SK-N-SH treated with all-trans-retinoic acid at 6 μM for 48 hours (cell line): Measurements from ENCODE around the gene EMC7.

ENCODE experiments used
- ATAC-seq: fragments of 200-7000 bp; cut with Tn5 transposase; 3 replicates; pipeline ENCODE4 v1.9.1; 2020; ENCODE audit warnings: mild to moderate bottlenecking, moderate library complexity
- ARNTL ChIP-seq: fragments of 450-650 bp; formaldehyde crosslinking; IDR thresholded peaks from 2 replicates; pipeline ENCODE4 v1.5.0; 2020; ENCODE audit warnings: low read depth, mild to moderate bottlenecking, moderate library complexity, borderline replicate concordance
- BACH2 ChIP-seq: fragments of 250-450 bp; sonication (Bioruptor Pico); IDR thresholded peaks from 2 replicates; pipeline ENCODE4 v1.9.0; 2021; ENCODE audit warnings: mild to moderate bottlenecking, borderline replicate concordance
- CSDC2 ChIP-seq: fragments of 250-450 bp; sonication (Bioruptor Pico); IDR thresholded peaks from 2 replicates; pipeline ENCODE4 v1.5.0; 2020; ENCODE audit warnings: mild to moderate bottlenecking, moderate library complexity
- ESRRG ChIP-seq: fragments of 250-450 bp; sonication (Bioruptor Pico); IDR thresholded peaks from 2 replicates; pipeline ENCODE4 v1.6.1; 2021; ENCODE audit warnings: mild to moderate bottlenecking
- GLIS3 ChIP-seq: fragments of 250-450 bp; sonication (Bioruptor Pico); IDR thresholded peaks from 2 replicates; pipeline ENCODE4 v1.5.0; 2020; ENCODE audit warnings: mild to moderate bottlenecking, moderate library complexity
- ISL1 ChIP-seq: fragments of 250-450 bp; sonication (Bioruptor Pico); IDR thresholded peaks from 2 replicates; pipeline ENCODE4 v2.1.2; 2022; ENCODE audit warnings: mild to moderate bottlenecking, moderate library complexity
- OSR1 ChIP-seq: fragments of 250-450 bp; sonication (Bioruptor Pico); IDR thresholded peaks from 2 replicates; pipeline ENCODE4 v1.8.0; 2022; ENCODE audit warnings: moderate library complexity, mild to moderate bottlenecking, inconsistent platforms
- PPARA ChIP-seq: fragments of 250-450 bp; sonication (Bioruptor Pico); IDR thresholded peaks from 2 replicates; pipeline ENCODE4 v1.5.0; 2020; ENCODE audit warnings: mild to moderate bottlenecking, borderline replicate concordance
- RARB ChIP-seq: fragments of 250-450 bp; sonication (Bioruptor Pico); IDR thresholded peaks from 2 replicates; pipeline ENCODE4 v1.8.0; 2021; ENCODE audit warnings: mild to moderate bottlenecking, moderate library complexity
- SNAI2 ChIP-seq: fragments of 250-450 bp; sonication (Bioruptor Pico); IDR thresholded peaks from 2 replicates; pipeline ENCODE4 v1.5.0; 2020; ENCODE audit warnings: mild to moderate bottlenecking, moderate library complexity
- TCF4 ChIP-seq: fragments of 250-450 bp; sonication (Bioruptor Pico); IDR thresholded peaks from 2 replicates; pipeline ENCODE4 v1.8.0; 2021; ENCODE audit warnings: mild to moderate bottlenecking, moderate library complexity, borderline replicate concordance
- TOX ChIP-seq: fragments of 250-450 bp; sonication (Bioruptor Pico); IDR thresholded peaks from 2 replicates; pipeline ENCODE4 v1.8.0; 2021; ENCODE audit warnings: mild to moderate bottlenecking, moderate library complexity, borderline replicate concordance
- ZC3H10 ChIP-seq: fragments of 250-450 bp; sonication (Bioruptor Pico); IDR thresholded peaks from 2 replicates; pipeline ENCODE4 v1.5.1; 2021; ENCODE audit warnings: mild to moderate bottlenecking, moderate library complexity
- ZFP3 ChIP-seq: fragments of 250-450 bp; sonication (Bioruptor Pico); IDR thresholded peaks from 2 replicates; pipeline ENCODE4 v1.5.0; 2020; ENCODE audit warnings: mild to moderate bottlenecking, moderate library complexity
- ZFP30 ChIP-seq: fragments of 450-650 bp; formaldehyde crosslinking; IDR thresholded peaks from 2 replicates; pipeline ENCODE4 v1.5.0; 2022; ENCODE audit warnings: mild to moderate bottlenecking, moderate library complexity
- ZNF565 ChIP-seq: fragments of 450-650 bp; formaldehyde crosslinking; conservative IDR thresholded peaks from 2 replicates; pipeline ENCODE4 v1.5.0; 2020; ENCODE audit warnings: low read depth, mild to moderate bottlenecking, moderate library complexity
- ZNF8 ChIP-seq: fragments of 450-650 bp; formaldehyde crosslinking; IDR thresholded peaks from 2 replicates; pipeline ENCODE4 v1.5.0; 2020; ENCODE audit warnings: mild to moderate bottlenecking, moderate library complexity
- TF ChIP-seq, protein P1 (sequence below): fragments of 250-450 bp; sonication (Bioruptor Pico); IDR thresholded peaks from 2 replicates; pipeline ENCODE4 v1.8.0; 2021; ENCODE audit warnings: low read depth, mild to moderate bottlenecking, moderate library complexity, borderline replicate concordance
- TF ChIP-seq, protein P2 (sequence below): fragments of 250-450 bp; sonication (Bioruptor Pico); IDR thresholded peaks from 2 replicates; pipeline ENCODE4 v1.5.0; 2020; ENCODE audit warnings: mild to moderate bottlenecking, moderate library complexity
- TF ChIP-seq, protein P3 (sequence below): fragments of 250-450 bp; sonication (Bioruptor Pico); IDR thresholded peaks from 2 replicates; pipeline ENCODE4 v1.5.1; 2021; ENCODE audit warnings: mild to moderate bottlenecking, moderate library complexity
- TF ChIP-seq, protein P4 (sequence below): fragments of 250-450 bp; sonication (Bioruptor Pico); IDR thresholded peaks from 2 replicates; pipeline ENCODE4 v1.5.1; 2020; ENCODE audit warnings: low read depth, mild to moderate bottlenecking, moderate library complexity

EMC7 gene

DNA sequence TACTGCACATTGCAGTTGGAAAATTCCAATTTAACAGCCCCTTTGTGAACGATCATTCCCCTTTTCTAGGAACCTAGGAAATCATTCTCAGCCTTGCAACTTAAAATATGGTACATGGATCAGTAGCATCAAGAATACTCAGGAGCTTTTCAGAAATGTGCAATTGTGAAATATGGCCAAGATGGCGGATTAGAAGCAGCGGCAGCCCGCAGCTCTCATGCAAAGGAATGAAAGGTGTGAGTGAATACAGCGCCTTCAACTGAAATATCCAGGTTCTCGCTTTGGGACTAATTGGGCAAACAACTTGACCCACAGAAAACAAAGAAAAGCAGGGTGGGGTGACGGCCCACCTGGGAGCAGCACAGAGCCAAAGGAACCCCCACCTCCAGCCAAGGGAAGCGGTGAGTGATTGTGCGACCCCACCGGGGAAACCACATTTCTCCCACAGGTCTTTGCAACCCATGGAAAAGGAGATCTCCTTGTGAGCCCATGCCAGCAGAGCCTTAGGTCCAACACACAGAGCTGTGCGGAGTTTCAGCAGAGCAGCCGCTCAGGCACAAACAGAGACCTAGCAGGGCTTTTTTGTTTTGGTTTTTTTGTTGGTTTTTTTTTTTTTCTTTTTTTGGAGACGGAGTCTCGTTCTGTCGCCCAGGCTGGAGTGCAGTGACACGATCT is 55.1 kb downstream of the EMC7 start:
- no peak for ATAC-seq

DNA sequence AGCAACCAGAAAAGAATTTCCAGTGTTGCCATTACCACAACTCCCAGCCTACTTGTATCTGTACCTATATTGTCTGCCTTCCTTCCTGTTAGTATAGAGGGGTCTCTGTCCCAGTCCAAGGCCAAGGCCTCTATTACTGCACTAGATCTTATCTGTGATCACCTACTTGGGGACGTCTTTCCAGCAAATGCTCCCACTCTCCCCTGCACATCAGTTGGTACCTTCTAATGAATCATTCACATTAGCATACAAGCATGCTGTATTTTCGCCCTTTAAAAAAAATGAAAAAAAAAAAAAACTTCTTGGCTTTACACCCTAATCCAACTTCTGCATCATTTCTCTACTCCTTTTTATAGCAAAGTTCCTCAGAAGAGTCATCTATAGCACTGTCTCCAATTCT is 57.8 kb downstream of the EMC7 start:
- no peak for TF ChIP-seq OSR1 (CRISPR knock-in tag)
- no peak for TF ChIP-seq ZNF8 (CRISPR knock-in tag)
- TF ChIP-seq TCF4 (CRISPR knock-in tag): no peak
- no peak for TF ChIP-seq RARB (CRISPR knock-in tag)
- no peak for TF ChIP-seq PPARA (CRISPR knock-in tag)
- no peak for TF ChIP-seq ZFP30 (CRISPR knock-in tag)
- TF ChIP-seq ISL1: no peak
- TF ChIP-seq ARNTL (CRISPR knock-in tag): no peak
- no peak for TF ChIP-seq ZNF565 (CRISPR knock-in tag)
- TF ChIP-seq, all 23 proteins: peak for 0
- no peak for ATAC-seq

More for the DNA sequence above, 55.1 kb downstream of the EMC7 start:
- no peak for TF ChIP-seq PPARA (CRISPR knock-in tag)
- TF ChIP-seq GLIS3 (CRISPR knock-in tag): no peak
- TF ChIP-seq BACH2 (CRISPR knock-in tag): no peak
- TF ChIP-seq ZFP3 (CRISPR knock-in tag): no peak
- no peak for TF ChIP-seq SNAI2
- TF ChIP-seq ESRRG (CRISPR knock-in tag): no peak
- TF ChIP-seq, protein P1, sequence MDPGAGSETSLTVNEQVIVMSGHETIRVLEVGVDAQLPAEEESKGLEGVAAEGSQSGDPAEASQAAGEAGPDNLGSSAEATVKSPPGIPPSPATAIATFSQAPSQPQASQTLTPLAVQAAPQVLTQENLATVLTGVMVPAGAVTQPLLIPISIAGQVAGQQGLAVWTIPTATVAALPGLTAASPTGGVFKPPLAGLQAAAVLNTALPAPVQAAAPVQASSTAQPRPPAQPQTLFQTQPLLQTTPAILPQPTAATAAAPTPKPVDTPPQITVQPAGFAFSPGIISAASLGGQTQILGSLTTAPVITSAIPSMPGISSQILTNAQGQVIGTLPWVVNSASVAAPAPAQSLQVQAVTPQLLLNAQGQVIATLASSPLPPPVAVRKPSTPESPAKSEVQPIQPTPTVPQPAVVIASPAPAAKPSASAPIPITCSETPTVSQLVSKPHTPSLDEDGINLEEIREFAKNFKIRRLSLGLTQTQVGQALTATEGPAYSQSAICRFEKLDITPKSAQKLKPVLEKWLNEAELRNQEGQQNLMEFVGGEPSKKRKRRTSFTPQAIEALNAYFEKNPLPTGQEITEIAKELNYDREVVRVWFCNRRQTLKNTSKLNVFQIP (CRISPR knock-in tag): no peak
- no peak for TF ChIP-seq ISL1

DNA sequence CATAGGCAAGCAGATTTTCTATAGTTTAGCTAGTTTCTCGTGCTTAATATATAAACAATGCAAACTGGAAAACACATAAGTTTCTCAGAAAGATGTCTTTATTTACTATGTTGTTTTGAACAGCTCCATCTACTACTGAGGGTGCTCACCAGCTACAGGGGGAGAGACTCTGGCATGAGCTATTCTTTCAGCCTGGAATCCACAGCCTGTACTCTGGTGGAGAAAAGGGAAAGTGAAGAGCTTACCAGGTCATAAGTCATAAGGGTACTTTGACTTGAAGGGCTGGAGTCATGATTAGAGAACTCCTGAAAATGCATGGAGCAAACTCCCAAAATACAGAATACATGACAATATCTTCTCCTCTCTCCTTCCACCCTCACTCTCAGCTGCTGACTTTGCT is 58.3 kb downstream of the EMC7 start:
- ATAC-seq: no peak
- TF ChIP-seq, protein P2, sequence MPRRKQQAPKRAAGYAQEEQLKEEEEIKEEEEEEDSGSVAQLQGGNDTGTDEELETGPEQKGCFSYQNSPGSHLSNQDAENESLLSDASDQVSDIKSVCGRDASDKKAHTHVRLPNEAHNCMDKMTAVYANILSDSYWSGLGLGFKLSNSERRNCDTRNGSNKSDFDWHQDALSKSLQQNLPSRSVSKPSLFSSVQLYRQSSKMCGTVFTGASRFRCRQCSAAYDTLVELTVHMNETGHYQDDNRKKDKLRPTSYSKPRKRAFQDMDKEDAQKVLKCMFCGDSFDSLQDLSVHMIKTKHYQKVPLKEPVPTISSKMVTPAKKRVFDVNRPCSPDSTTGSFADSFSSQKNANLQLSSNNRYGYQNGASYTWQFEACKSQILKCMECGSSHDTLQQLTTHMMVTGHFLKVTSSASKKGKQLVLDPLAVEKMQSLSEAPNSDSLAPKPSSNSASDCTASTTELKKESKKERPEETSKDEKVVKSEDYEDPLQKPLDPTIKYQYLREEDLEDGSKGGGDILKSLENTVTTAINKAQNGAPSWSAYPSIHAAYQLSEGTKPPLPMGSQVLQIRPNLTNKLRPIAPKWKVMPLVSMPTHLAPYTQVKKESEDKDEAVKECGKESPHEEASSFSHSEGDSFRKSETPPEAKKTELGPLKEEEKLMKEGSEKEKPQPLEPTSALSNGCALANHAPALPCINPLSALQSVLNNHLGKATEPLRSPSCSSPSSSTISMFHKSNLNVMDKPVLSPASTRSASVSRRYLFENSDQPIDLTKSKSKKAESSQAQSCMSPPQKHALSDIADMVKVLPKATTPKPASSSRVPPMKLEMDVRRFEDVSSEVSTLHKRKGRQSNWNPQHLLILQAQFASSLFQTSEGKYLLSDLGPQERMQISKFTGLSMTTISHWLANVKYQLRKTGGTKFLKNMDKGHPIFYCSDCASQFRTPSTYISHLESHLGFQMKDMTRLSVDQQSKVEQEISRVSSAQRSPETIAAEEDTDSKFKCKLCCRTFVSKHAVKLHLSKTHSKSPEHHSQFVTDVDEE (CRISPR knock-in tag): no peak
- TF ChIP-seq TOX (CRISPR knock-in tag) (no peak), ZFP3 (CRISPR knock-in tag) (no peak), CSDC2 (CRISPR knock-in tag) (no peak), SNAI2 (no peak), TCF4 (CRISPR knock-in tag) (no peak), ESRRG (CRISPR knock-in tag) (no peak), ZFP30 (CRISPR knock-in tag) (no peak), OSR1 (CRISPR knock-in tag) (no peak), GLIS3 (CRISPR knock-in tag) (no peak), BACH2 (CRISPR knock-in tag) (no peak), PPARA (CRISPR knock-in tag) (no peak), ARNTL (CRISPR knock-in tag) (no peak), ZC3H10 (CRISPR knock-in tag) (no peak)
- TF ChIP-seq, protein P1 (CRISPR knock-in tag): no peak
- TF ChIP-seq, protein P3, sequence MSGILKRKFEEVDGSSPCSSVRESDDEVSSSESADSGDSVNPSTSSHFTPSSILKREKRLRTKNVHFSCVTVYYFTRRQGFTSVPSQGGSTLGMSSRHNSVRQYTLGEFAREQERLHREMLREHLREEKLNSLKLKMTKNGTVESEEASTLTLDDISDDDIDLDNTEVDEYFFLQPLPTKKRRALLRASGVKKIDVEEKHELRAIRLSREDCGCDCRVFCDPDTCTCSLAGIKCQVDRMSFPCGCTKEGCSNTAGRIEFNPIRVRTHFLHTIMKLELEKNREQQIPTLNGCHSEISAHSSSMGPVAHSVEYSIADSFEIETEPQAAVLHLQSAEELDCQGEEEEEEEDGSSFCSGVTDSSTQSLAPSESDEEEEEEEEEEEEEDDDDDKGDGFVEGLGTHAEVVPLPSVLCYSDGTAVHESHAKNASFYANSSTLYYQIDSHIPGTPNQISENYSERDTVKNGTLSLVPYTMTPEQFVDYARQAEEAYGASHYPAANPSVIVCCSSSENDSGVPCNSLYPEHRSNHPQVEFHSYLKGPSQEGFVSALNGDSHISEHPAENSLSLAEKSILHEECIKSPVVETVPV (CRISPR knock-in tag): no peak
- TF ChIP-seq, protein P4, sequence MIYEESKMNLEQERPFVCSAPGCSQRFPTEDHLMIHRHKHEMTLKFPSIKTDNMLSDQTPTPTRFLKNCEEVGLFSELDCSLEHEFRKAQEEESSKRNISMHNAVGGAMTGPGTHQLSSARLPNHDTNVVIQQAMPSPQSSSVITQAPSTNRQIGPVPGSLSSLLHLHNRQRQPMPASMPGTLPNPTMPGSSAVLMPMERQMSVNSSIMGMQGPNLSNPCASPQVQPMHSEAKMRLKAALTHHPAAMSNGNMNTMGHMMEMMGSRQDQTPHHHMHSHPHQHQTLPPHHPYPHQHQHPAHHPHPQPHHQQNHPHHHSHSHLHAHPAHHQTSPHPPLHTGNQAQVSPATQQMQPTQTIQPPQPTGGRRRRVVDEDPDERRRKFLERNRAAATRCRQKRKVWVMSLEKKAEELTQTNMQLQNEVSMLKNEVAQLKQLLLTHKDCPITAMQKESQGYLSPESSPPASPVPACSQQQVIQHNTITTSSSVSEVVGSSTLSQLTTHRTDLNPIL (CRISPR knock-in tag): no peak
